ENCODE results near the gene RAD50. TPM values are rescaled to one million over a fixed set of nuclear protein-coding genes. Genes with fewer than 3 reads are reported as not detected.

The RAD50 gene
- total RNA-seq, 1 donor from 2014 or later, result 33.2 TPM

DNA sequence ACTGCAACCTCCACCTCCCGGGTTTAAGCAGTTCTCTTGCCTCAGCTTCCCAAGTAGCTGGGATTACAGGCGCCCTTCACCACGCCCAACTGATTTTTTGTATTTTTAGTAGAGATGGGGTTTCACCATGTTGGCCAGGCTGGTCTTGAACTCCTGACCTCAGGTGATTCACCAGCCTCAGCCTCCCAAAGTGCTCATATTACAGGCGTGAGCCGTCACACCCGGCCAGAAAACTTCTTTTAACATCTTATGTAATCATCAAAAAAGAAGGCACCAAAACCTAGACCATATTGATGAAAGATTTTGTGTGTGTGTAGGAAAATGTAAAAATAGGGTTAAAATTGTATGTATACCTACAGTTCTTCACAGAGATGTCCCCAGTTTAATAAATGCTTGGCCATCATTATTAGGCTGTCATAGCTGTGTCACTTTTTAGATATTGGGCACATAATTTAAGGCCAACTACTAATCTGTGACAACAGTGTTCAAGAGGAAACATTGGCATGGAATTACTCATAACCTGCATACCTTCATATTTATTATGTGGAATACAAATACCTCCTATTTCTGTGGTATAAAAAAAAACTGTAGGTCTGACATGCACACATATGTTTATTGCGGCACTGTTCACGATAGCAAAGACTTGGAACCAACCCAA lies 44.4 kb downstream of the RAD50 start:
- H3K27me3 ChIP-seq (ENCODE audit: low read depth), result no peaks in the 10 kb centered on the region
- no peak for TF ChIP-seq CTCF (IDR thresholded peaks at IDR 0.05)
- no peaks in the 10 kb centered on the region for H3K9me3 ChIP-seq
- no peak overlapping the region for H3K27ac ChIP-seq
- DNase-seq, result no peak
- no peak overlapping the region for H3K4me3 ChIP-seq
- H3K4me1 ChIP-seq, result no peaks in the 10 kb centered on the region
- no peak for ATAC-seq
- H3K36me3 ChIP-seq, result peaks cover 92% of the 10 kb centered on the region
- intact Hi-C loops (cut with DNase I), result no loop called here

DNA sequence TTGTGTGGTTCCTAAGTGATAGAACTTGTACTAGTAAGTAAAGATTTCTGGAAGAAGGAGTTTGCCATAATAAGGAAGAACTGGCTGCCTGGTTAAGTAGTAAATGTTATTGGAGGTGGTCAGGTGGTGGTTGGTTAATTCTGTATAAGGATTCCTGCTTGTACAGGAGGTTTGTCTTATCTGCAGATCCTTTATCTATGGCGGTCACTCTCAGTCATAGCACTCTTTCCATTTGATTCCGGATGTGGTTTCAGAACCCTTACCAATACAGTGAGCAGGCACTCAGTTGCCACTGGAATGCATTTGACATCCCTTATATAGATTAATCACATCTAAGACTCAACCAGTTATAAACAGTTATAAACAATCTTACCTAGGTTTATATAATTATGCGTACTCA lies 50.3 kb downstream of the RAD50 start:
- Histone ChIP-seq H3K27ac (no peak overlapping the region), H3K4me3 (no peak overlapping the region), H3K27me3 (ENCODE audit: low read depth) (no peaks in the 10 kb centered on the region), H3K9me3 (no peaks in the 10 kb centered on the region), H3K4me1 (no peaks in the 10 kb centered on the region), H3K36me3 (peaks cover 95% of the 10 kb centered on the region)
- intact Hi-C loops (cut with DNase I), result no loop called here
- ATAC-seq, result no peak
- TF ChIP-seq CTCF (IDR thresholded peaks at IDR 0.05), result no peak
- DNase-seq, result no peak

DNA sequence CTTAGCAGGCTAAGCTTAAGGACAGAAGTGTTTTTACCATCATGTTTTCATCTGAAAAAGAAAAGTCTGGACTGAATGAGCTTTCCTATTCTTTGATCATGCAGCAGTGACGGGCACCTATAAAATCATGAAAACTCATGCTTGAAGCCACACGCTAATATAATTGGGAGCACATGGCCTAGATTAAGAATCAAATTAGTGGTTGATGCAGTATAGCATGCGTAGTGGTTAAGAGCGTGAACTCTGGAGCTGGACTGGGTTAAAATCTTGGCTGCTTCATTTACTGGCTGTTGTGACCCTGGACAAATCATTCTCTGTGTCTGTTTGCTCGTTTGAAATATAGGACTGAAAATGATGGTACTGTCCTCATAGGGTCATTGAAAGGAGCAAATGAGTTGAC lies 51.3 kb downstream of the RAD50 start:
- Histone ChIP-seq H3K4me3 (no peak overlapping the region), H3K27ac (no peak overlapping the region), H3K9me3 (no peaks in the 10 kb centered on the region), H3K27me3 (ENCODE audit: low read depth) (no peaks in the 10 kb centered on the region), H3K4me1 (no peaks in the 10 kb centered on the region), H3K36me3 (peaks cover 92% of the 10 kb centered on the region)
- DNase-seq (no peak), ATAC-seq (no peak)
- no peak for TF ChIP-seq CTCF (IDR thresholded peaks at IDR 0.05)
- intact Hi-C loops (cut with DNase I), result no loop called here

DNA sequence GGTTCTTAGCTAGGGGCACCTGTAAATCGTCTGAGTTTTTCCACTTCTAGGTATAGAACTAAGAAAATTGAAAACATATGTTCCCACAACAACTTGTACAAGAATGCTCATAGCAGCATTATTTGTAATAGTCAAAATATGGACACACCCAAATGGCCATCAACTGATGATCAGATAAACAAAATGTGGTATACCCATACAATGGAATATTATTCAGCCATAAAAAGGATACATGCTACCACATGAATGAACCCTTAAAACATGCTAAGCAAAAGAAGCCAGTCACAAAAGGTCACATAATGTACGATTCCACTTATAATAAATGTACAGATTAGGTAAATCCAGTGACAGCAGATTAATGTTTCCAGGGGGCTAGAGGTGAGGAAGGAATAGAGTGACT lies 55.2 kb downstream of the RAD50 start:
- Histone ChIP-seq H3K36me3 (peaks cover 92% of the 10 kb centered on the region), H3K4me3 (no peak overlapping the region), H3K27me3 (ENCODE audit: low read depth) (no peaks in the 10 kb centered on the region), H3K9me3 (no peaks in the 10 kb centered on the region), H3K27ac (no peak overlapping the region), H3K4me1 (no peaks in the 10 kb centered on the region)
- DNase-seq, result no peak
- no peak for TF ChIP-seq CTCF (IDR thresholded peaks at IDR 0.05)
- intact Hi-C loops (cut with DNase I), result no loop called here
- no peak for ATAC-seq

DNA sequence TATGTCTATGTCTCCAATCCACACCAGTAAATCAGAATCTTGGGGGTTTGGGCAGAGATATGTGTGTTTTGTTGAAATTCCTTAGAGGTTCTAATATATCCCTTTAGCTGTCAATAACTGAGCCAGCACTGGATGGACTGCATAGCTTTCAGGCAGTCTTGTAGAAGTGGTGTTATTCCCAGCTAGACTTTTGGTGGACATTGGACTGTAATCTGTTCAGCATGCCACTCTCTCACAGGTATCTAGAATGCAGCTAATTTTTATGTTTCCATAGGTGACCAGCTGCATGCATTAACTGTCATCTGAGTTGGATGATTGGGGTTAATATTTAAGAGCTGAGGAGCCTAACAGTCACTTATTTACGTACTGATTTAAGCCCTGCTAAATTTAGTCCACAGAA lies 56.1 kb downstream of the RAD50 start:
- no peak overlapping the region for H3K4me3 ChIP-seq
- no peaks in the 10 kb centered on the region for H3K27me3 ChIP-seq (ENCODE audit: low read depth)
- ATAC-seq (no peak), DNase-seq (no peak)
- TF ChIP-seq CTCF (IDR thresholded peaks at IDR 0.05), result no peak
- H3K27ac ChIP-seq, result no peak overlapping the region
- no peaks in the 10 kb centered on the region for H3K4me1 ChIP-seq
- intact Hi-C loops (cut with DNase I), result no loop called here
- H3K36me3 ChIP-seq, result peaks cover 92% of the 10 kb centered on the region
- no peaks in the 10 kb centered on the region for H3K9me3 ChIP-seq
